HG02763 (cell line): Measurements from ENCODE around the gene SIRPA.

Experiments used
- ATAC-seq: cut with Tn5 transposase; IDR thresholded peaks from one replicate; pipeline ENCODE4 v1.9.1; 2021; ENCODE audit warnings: mild to moderate bottlenecking, moderate library complexity; ENCODE audit not compliant: unreplicated experiment

The SIRPA gene

GRCh38 chr20:1868856-1869255, 26.4 kb upstream of the SIRPA start:
- no peak for ATAC-seq

DNA sequence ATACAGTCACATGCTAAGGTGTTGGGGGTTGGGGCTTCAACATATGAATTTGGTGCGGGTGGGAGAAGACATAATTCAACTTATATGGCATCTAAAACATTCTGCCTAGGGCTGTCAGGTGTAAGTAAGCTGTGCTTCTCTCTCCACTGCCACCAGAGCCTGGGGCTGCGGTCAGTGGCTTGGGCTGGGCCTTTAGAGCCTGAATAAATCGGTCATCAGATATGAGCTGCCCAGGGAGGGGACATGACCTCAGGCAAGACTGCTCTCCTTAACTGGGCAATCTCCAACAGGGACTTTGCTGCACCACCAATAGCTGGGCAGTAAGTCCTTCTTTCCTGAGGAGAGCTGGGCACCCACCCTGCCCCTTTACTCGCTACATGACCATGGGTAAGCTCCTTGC, 24.9 kb upstream of the SIRPA start:
- ATAC-seq, result no peak

GRCh38 chr20:1870792-1871550, 24.2 kb upstream of the SIRPA start:
- ATAC-seq, result no peak

DNA sequence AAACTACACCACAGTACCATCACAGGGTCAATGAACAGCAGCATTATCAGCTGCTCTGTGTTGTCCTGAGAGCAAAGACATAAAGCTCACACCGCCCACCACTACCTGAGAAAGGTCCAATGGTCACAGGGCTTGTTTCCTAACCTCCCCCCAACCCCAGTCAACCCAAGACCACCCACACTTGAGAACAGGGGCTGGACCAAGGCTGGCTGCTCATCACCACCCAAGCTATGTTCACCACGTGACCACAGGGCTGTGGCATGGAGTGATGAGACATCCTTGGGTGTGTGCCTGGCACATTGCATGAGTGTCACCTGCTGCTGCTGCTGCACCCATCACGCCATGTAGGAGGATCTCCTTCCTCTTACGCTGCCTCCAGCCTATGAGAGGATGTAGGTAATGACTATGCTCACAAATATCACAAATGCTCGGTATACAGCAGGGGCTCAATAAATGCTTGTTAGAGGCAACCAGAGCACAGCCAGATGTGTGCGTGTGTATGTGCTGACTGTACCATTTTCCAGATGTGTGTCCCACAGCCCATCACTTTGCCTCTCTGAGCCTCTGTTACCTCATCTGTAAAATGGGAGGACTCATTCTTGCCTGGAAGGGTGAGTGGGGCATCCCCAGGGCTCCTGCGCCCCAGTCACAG, 23.3 kb upstream of the SIRPA start:
- ATAC-seq, result peak; percentile 40

- ATAC-seq, result no peak
Observed at GRCh38 chr20:1872459-1873097, 22.6 kb upstream of the SIRPA start.

GRCh38 chr20:1874450-1875182, 20.6 kb upstream of the SIRPA start:
- no peak for ATAC-seq

DNA sequence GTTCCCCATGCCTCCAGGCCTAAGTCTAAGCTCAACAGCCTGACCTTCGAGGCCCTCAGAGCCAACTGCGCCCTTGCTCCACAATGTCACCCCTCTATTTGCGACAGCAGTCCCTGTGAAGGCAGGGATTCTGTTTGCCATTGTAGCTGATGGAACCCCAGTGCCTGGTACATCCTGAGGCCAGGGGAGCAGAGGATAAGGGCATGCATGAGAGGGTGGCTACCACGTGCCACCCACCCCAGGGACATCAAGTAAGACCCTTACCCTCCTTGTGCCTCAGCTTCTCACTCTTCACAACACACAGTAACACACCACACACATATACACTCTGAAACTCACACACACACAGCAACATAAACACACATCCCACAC, 20.0 kb upstream of the SIRPA start:
- ATAC-seq, result no peak

- ATAC-seq, result no peak
Observed at GRCh38 chr20:1875762-1876161, 19.4 kb upstream of the SIRPA start.

GRCh38 chr20:1876217-1876921, 18.8 kb upstream of the SIRPA start:
- ATAC-seq, result no peak

DNA sequence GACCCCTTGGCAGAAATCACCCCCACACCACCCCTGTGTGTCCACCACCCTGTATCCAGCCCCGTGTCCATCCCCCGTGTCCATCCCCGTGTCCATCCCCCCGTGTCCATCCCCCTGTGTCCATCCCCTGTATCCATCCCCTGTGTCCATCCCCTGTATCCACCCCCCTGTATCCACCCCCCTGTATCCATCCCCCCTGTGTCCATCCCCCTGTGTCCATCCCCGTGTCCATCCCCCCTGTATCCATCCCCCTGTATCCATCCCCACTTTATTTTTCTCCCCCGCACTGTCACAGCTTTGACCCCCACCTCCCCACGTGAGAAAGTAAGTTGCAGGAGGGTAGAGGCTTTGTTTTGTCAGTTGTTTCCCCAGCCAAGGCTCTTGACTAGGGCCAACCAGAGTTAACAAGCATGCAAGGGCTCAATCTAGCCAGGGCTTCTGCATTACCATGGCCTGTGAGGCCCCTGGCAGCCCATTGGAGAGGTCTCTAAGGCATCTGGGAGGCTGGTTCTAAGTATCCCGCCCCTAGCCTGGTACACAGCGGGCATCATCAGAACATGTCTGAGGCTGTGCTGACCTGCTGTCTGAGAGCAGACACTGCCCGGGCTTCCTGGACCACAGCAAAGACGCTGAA, 18.1 kb upstream of the SIRPA start:
- ATAC-seq, result no peak

DNA sequence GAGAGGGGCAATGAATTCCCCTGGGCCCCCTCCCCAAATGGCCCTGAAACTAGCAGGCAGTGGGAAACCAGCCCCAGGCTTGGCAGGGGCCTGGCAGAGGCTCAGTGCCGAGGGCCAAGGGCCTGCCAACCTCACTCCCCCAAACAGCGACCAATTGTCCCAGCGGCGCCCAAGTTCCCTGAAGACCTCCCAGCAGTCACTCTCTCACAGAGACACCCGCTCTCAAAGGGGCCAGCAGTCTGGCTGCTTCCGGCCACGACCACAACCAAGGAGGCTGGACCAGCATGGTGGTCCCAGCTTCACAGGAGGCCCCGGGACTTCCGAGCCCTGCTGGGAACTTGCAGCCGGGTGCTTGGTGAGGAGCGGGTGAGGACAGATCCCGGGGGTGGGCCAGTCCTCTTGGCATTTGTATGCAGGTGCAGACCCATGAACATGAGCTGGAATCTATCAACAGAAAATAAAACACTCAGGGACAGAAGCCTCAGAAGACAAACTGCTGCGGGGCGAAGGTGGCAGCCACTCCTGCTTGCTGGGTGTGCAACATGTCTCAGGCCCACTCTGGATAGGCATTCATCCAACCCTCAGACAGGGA, 17.5 kb upstream of the SIRPA start:
- no peak for ATAC-seq

- ATAC-seq, result no peak
Observed at GRCh38 chr20:1879369-1879768, 15.8 kb upstream of the SIRPA start.

DNA sequence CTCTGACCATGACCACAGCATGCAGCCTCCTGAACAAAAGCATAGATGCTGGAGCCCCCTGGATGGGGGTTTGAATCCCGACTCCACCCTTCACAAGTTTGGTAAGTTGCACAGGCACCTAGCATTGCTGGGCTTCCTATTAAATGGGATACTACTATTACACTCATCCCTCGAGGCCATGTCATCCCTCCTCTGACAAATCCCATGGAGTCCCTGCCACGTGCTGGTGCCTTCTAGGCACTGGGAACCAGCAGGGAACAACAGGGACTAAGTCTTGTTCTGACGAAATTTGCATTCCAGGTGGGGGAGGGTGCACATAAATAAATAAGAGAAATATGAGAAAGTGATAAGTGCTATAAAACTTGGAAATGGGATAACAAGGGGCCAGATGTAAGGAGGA, 15.3 kb upstream of the SIRPA start:
- ATAC-seq, result no peak

DNA sequence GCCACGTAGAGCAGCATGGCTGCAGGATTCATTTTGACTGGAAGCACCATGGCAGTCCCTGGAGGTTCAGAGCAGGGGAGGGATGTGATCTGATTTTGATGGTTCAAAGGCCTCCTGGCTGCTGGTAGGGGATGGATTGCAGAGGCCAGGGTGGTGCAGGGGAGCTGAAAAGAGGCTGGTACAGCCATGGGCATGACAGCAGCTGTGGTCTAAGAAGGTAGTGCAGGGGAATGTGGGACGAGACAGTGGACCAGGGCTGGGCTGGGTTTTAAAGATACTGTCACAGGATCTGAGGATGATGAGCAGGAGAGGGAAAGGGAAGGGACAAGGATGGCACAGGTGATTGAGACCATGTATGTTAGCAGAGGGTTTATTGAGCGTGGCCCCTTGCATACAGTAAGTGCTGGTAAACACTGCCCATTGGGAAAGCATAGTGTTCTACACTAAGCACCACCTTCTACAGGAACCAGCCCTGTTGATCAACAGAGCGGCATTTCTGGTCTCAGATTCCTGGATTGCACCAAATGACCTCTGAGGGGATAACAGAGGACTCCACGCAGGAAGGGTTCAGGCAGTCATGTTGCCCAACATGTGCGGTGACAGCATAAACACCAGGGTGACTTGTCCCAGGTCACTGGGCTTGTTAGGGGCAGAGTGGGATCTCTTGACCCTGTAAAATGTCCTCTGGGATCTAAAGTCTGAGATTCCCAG, 14.5 kb upstream of the SIRPA start:
- no peak for ATAC-seq

- ATAC-seq, result no peak
Observed at GRCh38 chr20:1881240-1881835, 13.9 kb upstream of the SIRPA start.

DNA sequence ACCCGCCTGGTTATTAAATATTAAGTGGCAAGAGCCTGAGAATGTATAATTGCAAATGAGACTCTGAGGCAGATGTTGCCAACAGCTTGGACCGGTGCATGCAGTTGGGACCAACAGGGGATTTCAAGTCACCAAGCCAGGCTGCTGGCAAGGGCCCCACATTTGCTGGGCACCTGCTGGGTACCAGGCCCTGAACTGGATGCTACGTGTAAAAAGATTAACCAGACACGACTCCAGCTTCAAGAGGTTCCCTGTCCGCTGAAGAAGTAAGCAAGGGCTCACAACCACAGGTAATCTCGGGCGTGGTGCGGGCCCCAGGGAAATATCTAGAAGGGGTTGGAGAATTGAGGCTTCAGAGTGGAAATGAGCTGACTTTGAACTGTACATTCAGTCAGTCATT, 13.2 kb upstream of the SIRPA start:
- ATAC-seq, result no peak

DNA sequence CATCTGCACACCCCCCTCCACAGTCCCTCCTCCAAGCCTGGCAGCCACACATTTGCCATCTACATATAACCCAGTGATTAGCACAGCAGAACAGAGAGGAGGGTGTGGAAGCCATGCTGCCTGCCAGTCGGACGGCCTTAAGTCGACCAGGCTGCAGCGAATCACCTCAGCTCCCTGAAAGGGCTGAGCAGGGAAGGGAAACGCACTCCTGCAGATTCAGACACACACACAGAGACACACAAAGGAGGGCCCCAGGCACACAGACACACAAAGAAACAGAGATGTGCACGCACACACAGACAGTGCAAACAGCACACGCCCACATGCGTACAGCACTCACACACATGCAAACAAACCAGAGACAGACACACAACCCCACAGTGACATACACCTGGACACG, 11.2 kb upstream of the SIRPA start:
- no peak for ATAC-seq

DNA sequence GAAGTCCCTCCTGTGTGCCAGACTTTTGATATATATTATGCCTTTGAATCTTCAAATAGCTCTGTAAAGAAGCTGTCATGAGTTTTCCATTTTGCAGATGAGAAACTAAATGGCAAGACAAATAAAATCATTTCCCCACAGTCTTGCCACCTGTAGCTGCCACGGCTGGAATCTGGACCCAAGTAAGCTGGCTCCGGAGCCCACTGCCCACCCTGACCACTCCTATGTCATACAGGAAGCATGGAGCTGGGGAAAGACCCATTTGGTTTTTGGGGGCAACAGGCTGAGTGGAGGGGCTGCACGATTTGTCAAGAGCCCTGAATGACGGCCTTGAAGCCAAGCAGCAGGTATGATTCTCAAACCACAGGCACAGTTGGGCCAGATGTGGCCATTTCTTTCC, 10.0 kb upstream of the SIRPA start:
- no peak for ATAC-seq
